Adrenal gland (tissue), 12 donors: ENCODE data around the gene CMTM4. TPM values are rescaled to one million over a fixed set of nuclear protein-coding genes. Genes with fewer than 3 reads are reported as not detected.

Experiments used
- DNase-seq, 7 donors: peaks; one replicate each; pipeline ENCODE4 v3.0.0-alpha.2; 2019 to 2020
- H3K27ac ChIP-seq, 5 donors: fragments of 200-600 bp; sonication (generic) in 4 of 5; 1 replicate in 3 of 5; 2 replicates in 2 of 5; pipeline versions ENCODE4 v1.5.1 to v1.8.0; 2016 to 2020; ENCODE audit warnings: mild to moderate bottlenecking in 1 of 5
- H3K27me3 ChIP-seq: fragments of 200-600 bp; 2 replicates; pipeline ENCODE4 v1.8.0; 2021
- H3K36me3 ChIP-seq, 2 donors: fragments of 200-600 bp; replicated peaks in 1 of 2; 1 replicate in 1 of 2; 2 replicates in 1 of 2; pipeline versions ENCODE4 v1.5.1 to v1.8.0; 2018 to 2022
- H3K4me1 ChIP-seq, 2 donors: fragments of 200-600 bp; replicated peaks in 1 of 2; 1 replicate in 1 of 2; 2 replicates in 1 of 2; pipeline versions ENCODE4 v1.5.1 to v1.8.0; 2018 to 2021
- H3K4me3 ChIP-seq, 4 donors: fragments of 200-600 bp; sonication (generic) in 3 of 4; one replicate each; pipeline ENCODE4 v1.5.1; 2016 to 2018
- H3K9me3 ChIP-seq, 3 donors: fragments of 200-600 bp; sonication (generic) in 1 of 3; replicated peaks in 1 of 3; 1 replicate in 2 of 3; 2 replicates in 1 of 3; pipeline versions ENCODE4 v1.5.1 to v1.8.0; 2016 to 2021
- CTCF ChIP-seq, 6 experiments: fragments of 450-650 bp in 4 of 6; fragments of 200-600 bp in 2 of 6; sonication (generic) in 1 of 6; IDR thresholded peaks; 1 replicate in 5 of 6; 2 replicates in 1 of 6; pipeline versions ENCODE4 v1.5.1 to v1.8.0; 2016 to 2021; ENCODE audit warnings: antibody characterized with exemption in 6 of 6, mild to moderate bottlenecking in 2 of 6, moderate library complexity in 1 of 6
- POLR2A ChIP-seq, 2 donors: fragments of 450-650 bp; IDR thresholded peaks; one replicate each; pipeline ENCODE4 v1.6.1; 2017; ENCODE audit warnings: antibody characterized with exemption in 2 of 2, mild to moderate bottlenecking in 2 of 2, moderate library complexity in 1 of 2
- WGBS, 4 donors: extraction: QIAGEN DNeasy Blood & Tissue Kit in 2 of 4; methylation state at CpG; one replicate each; pipeline versions ENCODE4 v1.1.5 to v1.1.7; 2013 to 2017; 5-methylcytosine and 5-hydroxymethylcytosine counted together
- intact Hi-C, 2 donors: fragments of 100-400 bp; cut with DNase I; formaldehyde crosslinking; loops; one replicate each; pipeline versions ENCODE4 v1.14.1 to v1.15.0; 2022 to 2023
- polyA plus RNA-seq, 3 donors: library from polyadenylated mRNA; stranded (reverse); fragments of 200-250 nt in 2 of 3; fragments of 350-450 nt in 1 of 3; fragmentation: Illumina TruSeq in 1 of 3; extraction: RNeasy Lipid Tissue Mini Kit (QIAGEN cat#74804) in 1 of 3; gene quantifications; one replicate each; pipeline ENCODE4 v1.2.3, GENCODE V29; 2013 to 2014
- total RNA-seq, 9 donors: library from RNA; depleted of rRNA in 4 of 9; stranded (reverse); fragments of >200 nt in 4 of 9; fragments of 120-200 nt in 1 of 9; fragmentation: NEBNext Ultra II Directional in 1 of 9; extraction: Animal tissue kit (Norgen Biotek cat#: 25700) in 1 of 9; gene quantifications; one replicate each; pipeline versions ENCODE4 v1.1.0 to v1.2.4, GENCODE V29; 2013 to 2023
- donor health status: healthy with polysubstance abuse.
- donor health status: Bipolar disorder and iron deficiency.
- donor health status: DM: yes; HTN: yes; CAD: no.
- donor health status: DM: no; HTN: no; CAD: no.
- donor health status: DM: no; HTN: no; CAD: no.
- donor health status: DM: yes; HTN: yes; CAD: no.

The CMTM4 gene
- total and polyA plus RNA-seq, 12 donors, result 9.2 to 35.3 (median 20.0) TPM

- Histone ChIP-seq H3K27ac (no peak overlapping the region), H3K36me3 (no peaks in the 10 kb centered on the region), H3K4me1 (peaks cover 0 to 4% of the 10 kb centered on the region in 2 donors), H3K4me3 (no peak overlapping the region), H3K27me3 (no peaks in the 10 kb centered on the region), H3K9me3 (no peaks in the 10 kb centered on the region)
- TF ChIP-seq CTCF (IDR thresholded peaks at IDR 0.05) (peak; percentile 83 to 99 (median 89)), POLR2A (IDR thresholded peaks at IDR 0.05) (no peak)
- intact Hi-C loops, result no loop called here
- peak; percentile 75 to 94 (median 84) for DNase-seq
- WGBS, 4 donors, result 20 to 26% (median 24%) methylated on average over 15 to 18 of the region's 18 CpGs
Measured at GRCh38 chr16:66650707-66651473, 45.7 kb downstream of the CMTM4 start.

DNA sequence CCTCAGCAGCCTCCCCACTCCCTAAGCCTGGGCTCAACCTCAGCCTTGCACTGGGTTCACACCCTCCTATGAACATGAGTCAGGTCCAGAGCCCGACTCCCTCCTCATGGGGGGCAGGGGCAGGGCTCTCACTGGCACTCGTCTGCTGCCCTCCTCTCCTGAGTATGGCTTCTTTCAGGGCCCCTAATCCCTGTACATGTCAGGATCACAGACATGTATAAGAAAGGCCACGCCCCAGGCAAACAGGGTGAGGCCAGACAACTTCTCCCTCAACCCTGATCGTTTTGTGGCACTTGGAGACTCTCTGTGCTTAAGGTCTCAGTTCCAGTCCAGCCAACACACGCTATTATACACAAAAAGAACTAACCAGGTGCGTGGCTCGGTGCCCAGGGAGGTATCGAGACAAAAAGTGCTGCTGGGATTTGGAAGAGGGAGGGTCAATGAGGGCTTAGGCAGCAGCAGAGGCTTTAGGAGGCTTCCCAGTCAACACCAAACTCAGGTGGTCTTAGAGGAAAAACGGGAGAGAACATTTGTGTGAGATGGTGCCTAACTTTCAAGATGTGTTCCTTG is 46.8 kb downstream of the CMTM4 start:
- Histone ChIP-seq H3K4me3 (no peak overlapping the region), H3K9me3 (no peaks in the 10 kb centered on the region), H3K27ac (no peak overlapping the region), H3K4me1 (peaks cover 0 to 4% of the 10 kb centered on the region in 2 donors), H3K36me3 (no peaks in the 10 kb centered on the region), H3K27me3 (no peaks in the 10 kb centered on the region)
- 84 to 88% (median 86%) methylated on average over 7 to 9 of the region's 9 CpGs for WGBS, 4 donors
- no peak for TF ChIP-seq CTCF (IDR thresholded peaks at IDR 0.05)
- no peak for TF ChIP-seq POLR2A (IDR thresholded peaks at IDR 0.05)
- intact Hi-C loops, result no loop called here
- no peak for DNase-seq

DNA sequence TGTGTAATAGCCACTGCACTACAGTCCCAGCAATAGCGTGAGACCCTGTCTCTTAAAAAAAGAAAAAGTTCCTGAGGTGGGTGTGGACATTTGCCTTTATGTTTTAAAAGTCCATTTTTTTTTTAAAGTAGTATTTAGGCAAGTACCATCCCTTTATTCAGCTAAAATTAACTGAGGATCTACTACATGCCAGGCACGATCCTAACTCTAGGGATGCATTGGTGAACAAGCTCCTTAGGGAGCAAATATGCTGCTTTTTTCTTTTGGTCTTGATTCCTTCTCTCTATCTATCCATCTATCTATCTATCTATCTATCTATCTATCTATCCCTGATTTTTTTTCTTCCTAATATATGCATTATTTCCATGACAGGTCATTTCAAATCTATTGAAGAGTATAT is 47.4 kb downstream of the CMTM4 start:
- no peak overlapping the region for H3K4me3 ChIP-seq
- no peaks in the 10 kb centered on the region for H3K27me3 ChIP-seq
- DNase-seq, result no peak
- peaks cover 0 to 4% of the 10 kb centered on the region in 2 donors for H3K4me1 ChIP-seq
- H3K9me3 ChIP-seq, result no peaks in the 10 kb centered on the region
- no peak for TF ChIP-seq CTCF (IDR thresholded peaks at IDR 0.05)
- no peak for TF ChIP-seq POLR2A (IDR thresholded peaks at IDR 0.05)
- intact Hi-C loops, result no loop called here
- WGBS, 4 donors, result 94 to 98% (median 96%) methylated on average over 2 of the region's 2 CpGs
- H3K36me3 ChIP-seq, result no peaks in the 10 kb centered on the region
- no peak overlapping the region for H3K27ac ChIP-seq

GRCh38 chr16:66647866-66648265 is 48.7 kb downstream of the CMTM4 start:
- no peak overlapping the region for H3K4me3 ChIP-seq
- no peak overlapping the region for H3K27ac ChIP-seq
- 85 to 93% (median 92%) methylated on average over 1 of the region's 1 CpG for WGBS, 4 donors
- TF ChIP-seq POLR2A (IDR thresholded peaks at IDR 0.05) (no peak), CTCF (IDR thresholded peaks at IDR 0.05) (no peak)
- H3K27me3 ChIP-seq, result no peaks in the 10 kb centered on the region
- H3K36me3 ChIP-seq, result no peaks in the 10 kb centered on the region
- no peak for DNase-seq
- peaks cover 0 to 4% of the 10 kb centered on the region in 2 donors for H3K4me1 ChIP-seq
- no peaks in the 10 kb centered on the region for H3K9me3 ChIP-seq
- intact Hi-C loops, result no loop called here
